ENCODE measurements around the gene JAML.

GRCh38 chr11:118212781-118213191 lies 12.0 kb downstream of the JAML start:
- TF ChIP-seq, protein P1, sequence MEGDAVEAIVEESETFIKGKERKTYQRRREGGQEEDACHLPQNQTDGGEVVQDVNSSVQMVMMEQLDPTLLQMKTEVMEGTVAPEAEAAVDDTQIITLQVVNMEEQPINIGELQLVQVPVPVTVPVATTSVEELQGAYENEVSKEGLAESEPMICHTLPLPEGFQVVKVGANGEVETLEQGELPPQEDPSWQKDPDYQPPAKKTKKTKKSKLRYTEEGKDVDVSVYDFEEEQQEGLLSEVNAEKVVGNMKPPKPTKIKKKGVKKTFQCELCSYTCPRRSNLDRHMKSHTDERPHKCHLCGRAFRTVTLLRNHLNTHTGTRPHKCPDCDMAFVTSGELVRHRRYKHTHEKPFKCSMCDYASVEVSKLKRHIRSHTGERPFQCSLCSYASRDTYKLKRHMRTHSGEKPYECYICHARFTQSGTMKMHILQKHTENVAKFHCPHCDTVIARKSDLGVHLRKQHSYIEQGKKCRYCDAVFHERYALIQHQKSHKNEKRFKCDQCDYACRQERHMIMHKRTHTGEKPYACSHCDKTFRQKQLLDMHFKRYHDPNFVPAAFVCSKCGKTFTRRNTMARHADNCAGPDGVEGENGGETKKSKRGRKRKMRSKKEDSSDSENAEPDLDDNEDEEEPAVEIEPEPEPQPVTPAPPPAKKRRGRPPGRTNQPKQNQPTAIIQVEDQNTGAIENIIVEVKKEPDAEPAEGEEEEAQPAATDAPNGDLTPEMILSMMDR (IDR thresholded peaks at IDR 0.05; ENCODE audit: low read length), result no peak
- TF ChIP-seq EZH2 (IDR thresholded peaks at IDR 0.05; ENCODE audit: borderline replicate concordance, low read length), result no peak

All from OCI-LY1 (cell line).